Ovary (tissue), 9 donors: ENCODE data around the gene SELENOM. TPM values are rescaled to one million over a fixed set of nuclear protein-coding genes. Genes with fewer than 3 reads are reported as not detected.
A peak's percentile ranks its signal among the peaks of the same experiment; 100 is the strongest.

Experiments used
- DNase-seq, 5 donors: peaks; one replicate each; pipeline ENCODE4 v3.0.0-alpha.2; 2019 to 2020
- H3K27ac ChIP-seq, 2 donors: fragments of 200-600 bp; one replicate each; pipeline versions ENCODE4 v1.5.1 to v1.8.0; 2019 to 2022
- H3K27me3 ChIP-seq: fragments of 200-600 bp; one replicate; pipeline ENCODE4 v1.8.0; 2022
- H3K36me3 ChIP-seq: fragments of 200-600 bp; sonication (generic); one replicate; pipeline ENCODE4 v1.5.1; 2019
- H3K4me1 ChIP-seq: one replicate; pipeline ENCODE4 v1.8.1; 2013; ENCODE audit warnings: mild to moderate bottlenecking, moderate library complexity; ENCODE audit not compliant: insufficient read depth
- H3K4me3 ChIP-seq: fragments of 200-600 bp; sonication (generic); one replicate; pipeline ENCODE4 v1.5.1; 2017
- H3K9me3 ChIP-seq, 2 donors: fragments of 200-600 bp in 1 of 2; sonication (generic) in 1 of 2; one replicate each; pipeline versions ENCODE4 v1.5.1 to v1.8.1; 2013 to 2019; ENCODE audit warnings: mild to moderate bottlenecking in 1 of 2, moderate library complexity in 1 of 2
- CTCF ChIP-seq, 3 donors: fragments of 450-650 bp in 2 of 3; fragments of 200-600 bp in 1 of 3; IDR thresholded peaks; one replicate each; pipeline versions ENCODE4 v1.5.1 to v1.8.0; 2016 to 2022; ENCODE audit warnings: antibody characterized with exemption in 3 of 3, mild to moderate bottlenecking in 1 of 3
- EP300 ChIP-seq: sonication (generic); formaldehyde crosslinking; IDR thresholded peaks from one replicate; pipeline ENCODE4 v1.6.1; 2017; ENCODE audit warnings: antibody characterized with exemption
- POLR2A ChIP-seq: fragments of 450-650 bp; IDR thresholded peaks from one replicate; pipeline ENCODE4 v1.6.1; 2017; ENCODE audit warnings: antibody characterized with exemption, mild to moderate bottlenecking, moderate library complexity
- WGBS, 3 donors: extraction: QIAGEN DNeasy Blood & Tissue Kit in 1 of 3; methylation state at CpG; one replicate each; pipeline versions ENCODE4 v1.1.5 to v1.1.7; 2013 to 2017; 5-methylcytosine and 5-hydroxymethylcytosine counted together
- intact Hi-C, 4 donors: fragments of 100-400 bp; cut with DNase I; formaldehyde crosslinking; loops; one replicate each; pipeline versions ENCODE4 v1.11.0 to v1.15.1; 2022 to 2023
- polyA plus RNA-seq, 2 donors: library from polyadenylated mRNA; stranded (reverse); fragments of 200-250 nt in 1 of 2; fragments of 350-450 nt in 1 of 2; fragmentation: Illumina TruSeq in 1 of 2; extraction: RNeasy Lipid Tissue Mini Kit (QIAGEN cat#74804) in 1 of 2; gene quantifications; one replicate each; pipeline ENCODE4 v1.2.3, GENCODE V29; 2013 to 2014
- total RNA-seq, 7 donors: library from RNA; depleted of rRNA in 2 of 7; stranded (reverse); fragments of >200 nt in 2 of 7; fragmentation: NEBNext Ultra II Directional in 3 of 7; extraction: Animal tissue kit (Norgen Biotek cat#: 25700) in 3 of 7; gene quantifications; one replicate each; pipeline versions ENCODE4 v1.1.0 to v1.2.4, GENCODE V29; 2016 to 2023
- donor health status: DM: no; HTN: no; CAD: no; lungs with moderate emphysema.
- donor health status: DM: no; HTN: no; CAD: no.
- donor health status: Bipolar disorder and iron deficiency.
- donor health status: DM: yes; HTN: yes; CAD: no.
- donor health status: DM: no; HTN: no; CAD: no.
- donor health status: DM: yes; HTN: yes; CAD: no.

The SELENOM gene
- total and polyA plus RNA-seq, 9 donors = 25.7 to 678 (median 306) TPM

GRCh38 chr22:31082606-31083376 lies 24.6 kb downstream of the SELENOM start:
- TF ChIP-seq CTCF (IDR thresholded peaks at IDR 0.05) (peak in 1 of 3 donors; percentile 40), POLR2A (no peak)
- WGBS, 3 donors = 57 to 62% (median 60%) methylated on average over 11 of the region's 11 CpGs
- intact Hi-C loops = loop anchor here in 2 of 4 donors (5.0 to 10.0 kb wide), 4 partner anchors 45 to 438 kb away; partner anchors contain the start of genes MORC2 (in 1 of the 2) and TUG1 (in 1 of the 2)
- peak; percentile 50 to 75 (median 71) for DNase-seq
- peak overlapping the region in 1 of 2 donors; percentile 42 for H3K27ac ChIP-seq
- H3K36me3 ChIP-seq = no peaks in the 10 kb centered on the region
- H3K9me3 ChIP-seq = no peaks in the 10 kb centered on the region
- H3K4me3 ChIP-seq = peak overlapping the region; percentile 88
- H3K4me1 ChIP-seq = peaks cover 13% of the 10 kb centered on the region
- H3K27me3 ChIP-seq = no peaks in the 10 kb centered on the region

DNA sequence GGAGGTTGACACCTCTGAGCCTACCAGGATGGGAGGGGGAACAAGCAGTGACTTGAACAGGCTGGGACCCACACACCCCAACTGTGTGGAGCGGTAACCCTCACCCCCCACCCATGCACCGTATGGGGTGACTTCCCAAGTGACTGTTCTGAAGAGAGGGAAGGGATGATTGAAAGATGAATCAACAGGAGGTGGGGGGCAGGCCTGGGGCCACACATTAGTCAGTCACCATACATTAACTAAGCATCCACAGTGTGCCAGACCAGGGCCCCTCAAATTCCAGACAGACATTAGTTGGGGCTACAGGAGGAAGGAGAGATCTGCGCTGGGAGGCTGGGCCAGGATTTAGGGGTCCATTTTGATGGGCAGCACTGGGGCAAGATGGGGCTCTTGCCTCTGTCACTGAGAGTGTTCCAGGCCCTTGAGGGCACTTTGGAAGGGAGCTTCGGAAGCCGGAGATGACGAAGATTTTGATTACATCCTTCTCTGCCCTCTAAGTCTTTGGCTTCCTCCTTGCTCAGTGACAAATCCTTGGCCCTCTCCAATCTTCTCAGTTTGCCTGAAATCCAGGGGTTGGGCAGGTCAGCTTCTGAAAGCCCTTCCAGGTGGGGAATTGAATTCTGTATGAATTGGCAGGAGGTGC lies 25.3 kb downstream of the SELENOM start:
- Histone ChIP-seq H3K9me3 (no peaks in the 10 kb centered on the region), H3K4me3 (peak overlapping the region; percentile 88), H3K4me1 (peaks cover 13% of the 10 kb centered on the region), H3K27ac (peak overlapping the region in 1 of 2 donors; percentile 42), H3K27me3 (no peaks in the 10 kb centered on the region), H3K36me3 (no peaks in the 10 kb centered on the region)
- 6 to 15% (median 15%) methylated on average over 6 of the region's 6 CpGs for WGBS, 3 donors
- TF ChIP-seq POLR2A (no peak), EP300 (no peak), CTCF (IDR thresholded peaks at IDR 0.05) (no peak)
- peak in 2 of 5 donors; percentile 26 to 44 for DNase-seq
- intact Hi-C loops = loop anchor here in 3 of 4 donors (2.0 to 10.0 kb wide), 5 partner anchors 37 to 437 kb away; partner anchors contain the start of genes MORC2 (in 1 of the 3) and TUG1 (in 1 of the 3)

DNA sequence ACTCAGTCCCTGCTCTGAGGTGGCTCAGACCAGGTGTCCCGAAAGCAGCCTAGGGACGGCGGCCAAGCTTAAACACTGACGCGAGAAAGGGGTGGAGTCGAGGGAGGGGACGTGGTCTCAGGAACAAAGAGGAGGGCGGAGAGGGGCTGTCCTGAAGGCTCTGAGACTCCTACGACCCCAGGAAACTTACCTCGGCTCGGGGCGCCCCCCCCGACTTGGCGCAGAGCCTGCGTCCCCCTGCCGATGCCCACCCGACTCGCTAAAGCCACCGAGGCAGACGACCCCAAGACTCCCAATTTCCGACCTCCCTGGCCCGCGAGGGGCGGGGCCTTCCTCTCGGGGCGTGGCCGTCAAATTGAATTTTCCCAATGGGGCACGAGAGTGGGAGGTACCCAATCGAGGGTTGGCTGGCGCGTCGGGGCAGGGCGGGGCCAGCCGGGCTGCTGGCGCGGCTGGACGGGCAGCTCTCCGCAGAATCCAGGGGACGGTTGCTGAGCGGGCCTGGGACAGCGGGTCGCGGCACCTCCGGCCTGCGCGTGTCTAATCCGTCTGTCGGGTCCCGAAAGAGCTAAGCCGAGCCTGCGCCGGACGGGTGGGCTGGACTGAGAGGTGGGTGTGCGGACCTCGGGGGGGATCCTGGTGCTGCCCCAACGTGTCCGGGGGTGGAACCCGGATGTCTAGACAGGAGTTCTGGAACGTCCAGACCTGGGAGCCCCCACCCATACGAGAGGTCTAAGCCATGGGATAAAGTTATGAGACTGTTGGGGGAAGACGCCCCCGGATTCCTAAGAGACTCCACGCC lies 26.3 kb downstream of the SELENOM start, which contains the start of gene SMTN:
Gene SMTN, plus strand, starts transcription at position 471 of the 802 bp plus-strand sequence. CDS start 1,941 bp downstream, outside the sequence.
- intact Hi-C loops = loop anchor here in 3 of 4 donors (2.0 to 10.0 kb wide), 5 partner anchors 36 to 436 kb away; partner anchors contain the start of genes MORC2 (in 1 of the 3) and TUG1 (in 1 of the 3)
- DNase-seq = peak; percentile 94 to 97 (median 96)
- 0 to 1% (median 0%) methylated on average over 23 to 63 of the region's 63 CpGs for WGBS, 3 donors
- Histone ChIP-seq H3K4me1 (peaks cover 15% of the 10 kb centered on the region), H3K27me3 (no peaks in the 10 kb centered on the region), H3K27ac (peak within 1 kb of the TSS; percentile 42 to 68), H3K4me3 (peak within 1 kb of the TSS; percentile 88), H3K36me3 (no peaks in the 10 kb centered on the region), H3K9me3 (no peaks in the 10 kb centered on the region)
- TF ChIP-seq POLR2A (peak; percentile 95), EP300 (no peak), CTCF (IDR thresholded peaks at IDR 0.05) (no peak)
